GM21717 (cell line): ENCODE data around the gene CA6.
"Not testable (repeated sequence)": the region's sequence is repeated elsewhere in the genome, so short reads cannot be mapped to it uniquely, and the experiment has no call there.

Source experiments
- ATAC-seq: cut with Tn5 transposase; IDR thresholded peaks from one replicate; pipeline ENCODE4 v1.9.1; 2021; ENCODE audit warnings: mild to moderate bottlenecking, moderate library complexity; ENCODE audit not compliant: unreplicated experiment

Gene CA6

GRCh38 chr1:9004031-9004699 is 58.5 kb downstream of the CA6 start:
- ATAC-seq = no peak

DNA sequence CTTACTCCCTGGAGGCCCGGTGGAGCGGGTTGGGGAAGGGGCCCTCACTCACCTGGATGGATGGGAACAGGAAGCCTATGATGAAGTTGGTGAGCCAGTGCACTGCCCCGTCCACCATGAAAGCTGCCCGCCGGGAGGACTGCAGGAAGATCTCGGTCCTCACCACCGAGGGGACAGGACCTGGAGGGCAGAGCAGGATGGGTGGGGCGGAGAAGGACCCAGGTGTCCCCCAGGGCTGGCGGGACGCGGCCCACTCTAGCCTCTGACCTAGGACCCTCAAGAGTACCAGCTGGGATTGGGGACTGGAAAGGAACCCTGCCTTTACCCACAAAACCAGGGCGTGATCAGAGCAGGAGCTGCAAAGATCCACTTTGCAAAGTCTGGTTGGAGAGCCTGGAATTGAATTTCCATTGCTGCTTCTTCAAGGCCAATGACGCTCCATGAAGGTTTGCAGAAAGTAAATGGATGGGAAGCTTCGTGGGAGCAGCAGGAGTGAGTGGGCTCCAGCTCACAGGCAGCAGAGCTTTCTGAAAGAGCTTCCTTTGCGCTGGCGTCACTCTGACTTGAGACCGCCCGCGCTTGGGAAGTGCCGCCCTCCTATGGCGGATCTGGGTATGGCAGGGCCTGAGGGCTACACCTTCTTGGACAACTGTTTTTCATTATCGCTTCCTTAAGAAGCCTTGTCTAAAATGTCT is 59.2 kb downstream of the CA6 start:
- no peak for ATAC-seq

- no peak for ATAC-seq
These were observed 59.7 kb downstream of the CA6 start for GRCh38 chr1:9005395-9005708.

DNA sequence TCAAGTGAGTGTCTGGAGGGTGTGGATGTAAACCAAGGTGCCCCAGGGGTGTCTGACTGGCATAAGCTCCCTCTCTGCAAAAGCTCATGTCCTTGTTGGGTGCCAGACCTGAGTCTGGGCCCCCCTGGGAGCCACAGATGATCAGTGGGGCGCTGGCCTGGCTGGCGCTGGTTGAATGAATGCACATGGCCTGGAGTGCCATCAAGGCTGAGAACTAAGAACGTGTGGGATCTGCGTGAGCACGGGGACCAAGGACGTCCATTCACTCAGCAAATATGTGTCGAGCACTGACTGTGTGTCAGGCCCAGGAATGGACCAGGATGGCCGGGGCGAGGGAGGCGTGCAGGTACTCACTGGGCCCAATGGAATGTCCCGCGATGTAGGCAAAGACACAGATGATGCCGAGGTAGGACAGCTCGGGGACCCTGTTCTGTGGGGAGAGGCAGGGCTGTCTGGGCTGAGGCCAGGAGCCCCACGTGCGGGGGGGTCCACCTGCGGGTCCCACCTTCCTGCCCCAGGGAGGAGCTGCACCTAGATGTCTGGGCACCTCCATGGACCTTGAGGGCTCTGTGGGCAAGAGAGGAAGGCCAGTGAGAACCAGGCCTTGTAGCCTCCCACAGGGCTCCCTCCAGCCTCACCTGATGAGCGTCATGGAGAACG is 61.4 kb downstream of the CA6 start:
- no peak for ATAC-seq

- no peak for ATAC-seq
These were observed 62.6 kb downstream of the CA6 start for GRCh38 chr1:9008236-9008635.

DNA sequence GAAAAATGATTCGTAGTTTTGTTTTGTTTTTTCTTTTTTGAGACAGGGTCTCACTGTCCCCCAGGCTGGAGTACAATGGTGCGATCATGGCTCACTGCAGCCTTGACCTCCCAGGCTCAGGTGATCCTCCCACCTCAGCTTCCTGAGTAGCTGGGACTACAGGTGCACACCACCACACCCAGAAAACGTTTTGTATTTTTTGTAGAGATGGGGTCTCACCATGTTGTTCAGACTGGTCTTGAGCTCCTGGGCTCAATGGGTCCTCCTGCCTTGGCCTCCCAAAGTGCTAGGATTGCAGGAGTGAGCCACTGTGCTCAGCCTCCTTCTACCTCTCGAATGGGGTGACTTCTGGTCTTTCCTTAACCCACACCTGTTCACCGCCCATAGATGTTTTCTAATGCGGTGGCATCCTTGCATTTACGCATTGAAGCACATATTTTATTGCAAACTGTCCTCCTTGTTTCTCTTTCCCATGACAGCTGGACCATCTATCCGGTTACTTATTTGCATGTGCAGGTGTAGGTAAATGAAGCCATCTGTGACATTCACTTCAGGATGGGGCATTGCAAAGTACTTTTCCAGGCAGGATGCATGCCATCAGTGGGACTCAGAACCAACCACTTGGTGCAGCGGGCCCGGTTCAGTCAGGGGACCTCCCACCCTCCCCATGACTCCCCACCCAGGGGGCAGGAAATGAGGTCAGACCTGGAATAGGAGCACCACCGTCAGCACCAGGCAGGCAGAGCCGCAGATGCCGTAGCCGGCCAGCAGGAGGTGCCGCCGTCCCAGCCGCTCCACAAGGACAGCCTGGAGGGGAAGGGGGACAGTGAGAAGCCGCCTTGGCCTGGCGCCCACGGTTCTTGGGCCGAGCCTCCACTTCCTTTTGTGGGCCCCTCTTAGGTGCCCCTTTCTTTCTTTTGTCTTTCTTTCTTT is 64.0 kb downstream of the CA6 start:
- no peak for ATAC-seq

DNA sequence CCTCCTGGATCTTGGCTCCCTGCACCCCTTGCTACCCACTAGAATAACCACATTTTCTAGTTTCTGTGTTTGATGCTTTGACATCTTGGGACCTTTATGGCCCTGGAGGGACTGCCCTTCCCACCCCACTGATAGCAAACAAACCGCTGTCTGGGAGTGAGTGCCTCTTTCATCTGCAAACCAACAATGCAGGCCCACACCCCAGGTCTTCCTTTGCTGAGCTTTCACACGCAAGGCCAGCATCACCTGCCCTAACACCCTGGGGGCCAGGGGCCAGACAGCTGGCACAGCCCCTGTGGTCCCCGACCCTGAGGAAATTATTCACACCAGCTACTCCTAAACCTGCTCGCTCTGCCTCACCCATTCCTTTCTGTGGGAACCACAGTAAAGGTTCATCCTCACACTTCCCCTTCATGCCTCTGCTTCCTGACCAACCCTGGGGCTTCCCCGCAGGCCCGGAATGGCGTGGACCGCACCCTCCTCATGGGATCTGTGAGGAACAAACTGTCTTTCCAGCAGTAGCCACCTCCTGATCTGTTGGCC is 65.2 kb downstream of the CA6 start:
- ATAC-seq = no peak

DNA sequence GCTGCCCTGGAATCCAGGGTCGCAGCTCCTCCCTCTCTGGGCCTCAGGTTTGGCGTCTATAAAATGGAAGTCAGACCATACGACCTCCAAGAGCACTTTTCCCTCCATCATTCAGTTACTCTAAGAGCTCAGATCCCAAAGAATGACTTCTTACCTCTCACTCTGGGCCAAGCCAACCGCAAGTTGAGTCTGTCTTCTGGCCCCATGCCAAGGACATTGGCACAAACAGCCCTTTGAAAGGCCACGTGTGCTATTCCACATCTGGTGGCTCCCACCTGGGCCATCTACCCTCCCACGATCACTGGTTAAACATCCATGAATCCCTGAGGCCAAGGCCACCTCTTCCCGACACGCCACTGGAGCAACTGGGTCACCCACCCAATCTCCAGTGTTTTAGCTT is 68.2 kb downstream of the CA6 start:
- ATAC-seq = no peak

GRCh38 chr1:9014475-9015375 is 69.1 kb downstream of the CA6 start:
- ATAC-seq = no peak

- no peak for ATAC-seq
These were observed 70.8 kb downstream of the CA6 start for GRCh38 chr1:9016455-9016854.

DNA sequence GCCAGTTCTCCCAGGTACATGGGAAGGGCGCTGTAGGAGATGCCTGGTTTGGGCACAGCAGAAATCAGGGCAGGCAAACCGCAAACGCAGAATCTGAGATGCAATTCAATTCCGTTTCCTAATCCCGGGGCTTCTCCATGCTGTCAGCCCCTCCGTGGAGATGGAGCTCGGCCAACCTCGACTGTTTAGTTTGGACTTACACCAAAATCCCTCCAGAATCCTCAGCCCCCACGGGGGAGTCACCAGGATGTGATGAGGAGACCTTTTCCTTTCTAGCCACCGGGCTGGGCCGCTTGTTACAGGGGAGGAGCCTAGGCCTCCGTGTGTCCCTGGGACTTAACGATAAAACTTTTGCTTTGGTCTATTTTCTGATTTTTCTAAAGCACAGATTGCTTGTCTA is 72.7 kb downstream of the CA6 start:
- ATAC-seq = no peak

DNA sequence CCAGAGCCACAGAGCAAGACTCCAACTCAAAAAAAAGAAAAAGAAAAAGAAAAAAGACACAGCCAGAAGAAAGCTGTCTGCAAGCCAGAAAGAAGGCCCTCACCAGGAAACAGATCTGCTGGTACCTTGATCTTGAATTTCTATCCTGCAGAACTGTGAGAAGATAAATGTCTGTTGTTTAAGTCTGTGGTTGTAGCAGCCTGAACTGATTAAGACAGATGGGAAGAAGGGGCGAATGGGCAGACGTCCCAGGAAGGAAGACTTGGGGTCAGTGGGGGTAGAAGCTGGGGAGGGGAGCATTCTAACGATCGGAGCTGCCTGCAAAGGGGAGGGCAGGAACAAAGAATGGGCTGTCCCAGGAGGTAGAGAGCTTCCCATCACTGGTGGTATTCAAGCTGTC is 74.2 kb downstream of the CA6 start:
- ATAC-seq = no peak

GRCh38 chr1:9020305-9020704 is 74.6 kb downstream of the CA6 start:
- no peak for ATAC-seq

DNA sequence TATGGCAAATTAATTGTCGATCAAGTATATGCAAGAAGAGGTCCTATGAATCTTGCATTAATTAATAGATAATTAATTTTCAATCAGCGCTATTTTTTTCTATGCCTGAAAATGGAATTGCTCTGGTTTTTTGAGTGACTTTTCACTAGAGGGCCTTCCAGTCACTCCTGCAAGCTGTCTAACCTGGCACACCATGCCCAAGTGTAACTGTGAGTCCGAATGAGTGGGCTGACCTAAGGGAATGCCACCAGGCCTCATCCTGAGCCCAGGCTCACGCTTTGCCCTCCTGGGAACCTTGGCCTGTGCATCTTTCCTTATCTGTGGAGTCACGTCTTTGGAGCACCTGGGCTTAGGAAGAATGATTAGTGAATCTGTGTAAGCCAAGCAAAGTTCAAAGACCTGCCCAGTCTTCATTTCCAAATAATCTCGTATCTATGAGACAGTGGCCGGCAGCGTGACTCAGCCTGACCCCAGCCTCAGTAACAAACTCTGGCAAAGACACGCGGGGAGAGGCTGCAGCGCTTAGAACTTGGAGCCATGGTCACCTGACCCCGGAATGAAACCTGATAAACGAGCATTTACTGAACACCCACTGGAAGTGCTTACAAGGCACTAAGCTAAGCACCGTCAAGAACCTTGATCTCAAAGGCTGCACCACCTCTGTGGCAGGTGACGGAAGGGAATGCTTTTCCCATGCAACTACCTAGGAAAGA is 76.5 kb downstream of the CA6 start:
- ATAC-seq = not testable (repeated sequence)

DNA sequence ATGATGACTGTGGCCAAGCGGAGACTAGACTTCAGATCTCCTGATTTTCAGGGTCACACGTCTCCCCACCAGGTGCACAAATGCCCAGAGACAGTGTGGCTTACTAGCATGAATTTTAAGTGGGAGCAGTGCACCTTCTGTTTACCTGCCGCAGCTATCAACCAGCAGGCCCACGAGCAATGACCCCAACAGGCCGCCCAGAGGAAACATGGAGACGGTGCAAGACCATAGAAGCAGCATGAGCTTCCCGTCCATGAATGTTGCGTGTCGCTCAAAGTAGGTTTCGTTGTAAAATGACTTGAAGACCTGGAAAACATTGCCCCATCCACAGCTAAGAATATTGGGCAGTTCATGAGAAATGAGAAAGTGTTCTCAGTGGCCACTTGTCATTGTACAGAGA is 77.1 kb downstream of the CA6 start:
- no peak for ATAC-seq
